GM12892 (cell line): ENCODE data around the gene CA9.

Experiments used
- POLR2A ChIP-seq: IDR thresholded peaks from 2 replicates; pipeline ENCODE4 v1.6.1; 2011; ENCODE audit warnings: low read depth, low read length, control low read depth
- POLR2AphosphoS5 ChIP-seq: IDR thresholded peaks from 2 replicates; pipeline ENCODE4 v1.6.1; 2011; ENCODE audit warnings: low read depth, low read length, control low read depth
- TAF1 ChIP-seq: IDR thresholded peaks from 2 replicates; pipeline ENCODE4 v1.6.1; 2011; ENCODE audit warnings: low read depth, mild to moderate bottlenecking, control low read depth, low read length, borderline replicate concordance

GRCh38 chr9:35662437-35662836, 11.3 kb upstream of the CA9 start:
- TF ChIP-seq POLR2A = no peak; the same call in 1 of the 2 replicates
- no peak for TF ChIP-seq POLR2AphosphoS5
- TF ChIP-seq TAF1 = no peak
